HepG2 (cell line): ENCODE results near the gene ARMC3. TPM values are rescaled to one million over a fixed set of nuclear protein-coding genes. Genes with fewer than 3 reads are reported as not detected.

ENCODE experiments used
- BORCS8-MEF2B ChIP-seq: sonication (generic); formaldehyde crosslinking; IDR thresholded peaks from 2 replicates; pipeline ENCODE4 v1.8.0; 2022; ENCODE audit warnings: mild to moderate bottlenecking, missing genetic modification reagents
- FOXK2 ChIP-seq: fragments of 450-650 bp; IDR thresholded peaks from 2 replicates; pipeline ENCODE4 v1.6.1; 2016
- GATAD1 ChIP-seq: IDR thresholded peaks from 2 replicates; pipeline ENCODE4 v1.6.1; 2016; ENCODE audit warnings: missing genetic modification reagents, missing compliant biosample characterization
- KLF16 ChIP-seq, 2 experiments: sonication (generic) in 1 of 2; formaldehyde crosslinking in 1 of 2; IDR thresholded peaks; 2 replicates each; pipeline versions ENCODE4 v1.6.1 to v1.8.0; 2016 to 2023; ENCODE audit warnings: missing genetic modification reagents in 2 of 2, missing compliant biosample characterization in 1 of 2
- MIER2 ChIP-seq: IDR thresholded peaks from 2 replicates; pipeline ENCODE4 v1.6.1; 2016; ENCODE audit warnings: missing biosample characterization, missing genetic modification reagents
- PCBP2 ChIP-seq: fragments of 200-400 bp; formaldehyde crosslinking; optimal IDR thresholded peaks from 2 replicates; pipeline ENCODE3; 2018; ENCODE audit warnings: low read length, low read depth; ENCODE audit not compliant: poor library complexity, severe bottlenecking
- POLR2A ChIP-seq, 2 experiments: IDR thresholded peaks; 2 replicates each; pipeline ENCODE4 v1.6.1; 2011; ENCODE audit warnings: low read depth in 2 of 2, low read length in 2 of 2, mild to moderate bottlenecking in 1 of 2, moderate library complexity in 1 of 2; ENCODE audit not compliant: insufficient read depth in 1 of 2
- POLR2AphosphoS5 ChIP-seq: IDR thresholded peaks from 2 replicates; pipeline ENCODE4 v1.6.1; 2012; ENCODE audit warnings: low read depth, low read length
- RARA ChIP-seq: IDR thresholded peaks from 2 replicates; pipeline ENCODE4 v1.6.1; 2016; ENCODE audit warnings: missing genetic modification reagents, missing compliant biosample characterization
- RFX1 ChIP-seq: fragments of 450-650 bp; IDR thresholded peaks from 2 replicates; pipeline ENCODE4 v1.6.1; 2017
- SALL1 ChIP-seq: sonication (generic); formaldehyde crosslinking; IDR thresholded peaks from 2 replicates; pipeline ENCODE4 v1.8.0; 2022; ENCODE audit warnings: mild to moderate bottlenecking, missing genetic modification reagents
- SOX5 ChIP-seq: IDR thresholded peaks from 2 replicates; pipeline ENCODE4 v1.6.1; 2016; ENCODE audit warnings: borderline replicate concordance
- SP4 ChIP-seq: sonication (generic); formaldehyde crosslinking; IDR thresholded peaks from 2 replicates; pipeline ENCODE4 v1.8.1; 2023; ENCODE audit warnings: mild to moderate bottlenecking, missing genetic modification reagents
- TBX2 ChIP-seq: sonication (generic); formaldehyde crosslinking; IDR thresholded peaks from 2 replicates; pipeline ENCODE4 v1.5.0; 2020; ENCODE audit warnings: missing genetic modification reagents, mild to moderate bottlenecking, borderline replicate concordance
- ZFP37 ChIP-seq: sonication (generic); formaldehyde crosslinking; IDR thresholded peaks from 2 replicates; pipeline ENCODE4 v1.4.0; 2020; ENCODE audit warnings: missing genetic modification reagents, borderline replicate concordance
- ZIK1 ChIP-seq: sonication (generic); formaldehyde crosslinking; IDR thresholded peaks from 2 replicates; pipeline ENCODE4 v1.5.0; 2020; ENCODE audit warnings: mild to moderate bottlenecking, low read depth, missing genetic modification reagents, borderline replicate concordance
- ZNF337 ChIP-seq: sonication (generic); formaldehyde crosslinking; IDR thresholded peaks from 2 replicates; pipeline ENCODE4 v1.5.1; 2020; ENCODE audit warnings: missing genetic modification reagents, low read depth, mild to moderate bottlenecking, borderline replicate concordance
- ZNF343 ChIP-seq: sonication (generic); formaldehyde crosslinking; IDR thresholded peaks from 2 replicates; pipeline ENCODE4 v1.4.0; 2020; ENCODE audit warnings: mild to moderate bottlenecking, missing genetic modification reagents
- ZNF543 ChIP-seq: sonication (generic); formaldehyde crosslinking; IDR thresholded peaks from 2 replicates; pipeline ENCODE4 v1.4.0; 2020; ENCODE audit warnings: mild to moderate bottlenecking, missing genetic modification reagents
- ZNF546 ChIP-seq: sonication (generic); formaldehyde crosslinking; conservative IDR thresholded peaks from 2 replicates; pipeline ENCODE4 v1.8.1; 2023; ENCODE audit warnings: mild to moderate bottlenecking, missing genetic modification reagents
- ZNF563 ChIP-seq: sonication (generic); formaldehyde crosslinking; IDR thresholded peaks from 2 replicates; pipeline ENCODE4 v1.8.0; 2022; ENCODE audit warnings: mild to moderate bottlenecking, moderate library complexity, missing genetic modification reagents
- ZNF598 ChIP-seq: sonication (generic); formaldehyde crosslinking; IDR thresholded peaks from 2 replicates; pipeline ENCODE4 v1.5.1; 2020; ENCODE audit warnings: mild to moderate bottlenecking, missing genetic modification reagents, borderline replicate concordance
- ZNF616 ChIP-seq: sonication (generic); formaldehyde crosslinking; IDR thresholded peaks from 2 replicates; pipeline ENCODE4 v1.5.0; 2020; ENCODE audit warnings: low read depth, mild to moderate bottlenecking, missing genetic modification reagents
- ZNF703 ChIP-seq: sonication (generic); formaldehyde crosslinking; IDR thresholded peaks from 2 replicates; pipeline ENCODE4 v1.5.1; 2020; ENCODE audit warnings: missing genetic modification reagents, mild to moderate bottlenecking, moderate library complexity, borderline replicate concordance
- ZNF850 ChIP-seq: sonication (generic); formaldehyde crosslinking; conservative IDR thresholded peaks from 2 replicates; pipeline ENCODE4 v1.9.0; 2021; ENCODE audit warnings: mild to moderate bottlenecking, missing genetic modification reagents
- polyA plus RNA-seq, 8 experiments: library from polyadenylated mRNA; depleted of rRNA in 3 of 8; stranded (reverse) in 7 of 8; unstranded in 1 of 8; fragments of >200 nt; fragmentation: Illumina TruSeq in 4 of 8; extraction: Trizol in 4 of 8; gene quantifications; 2 replicates each; pipeline versions ENCODE4 v1.2.1 to v1.2.3, GENCODE V29; 2011 to 2016; ENCODE audit warnings: low read depth in 4 of 8, missing spikeins in 1 of 8, mixed read lengths in 1 of 8; ENCODE audit not compliant: insufficient read depth in 1 of 8
- total RNA-seq, 5 experiments: library from RNA; depleted of rRNA; stranded (reverse); fragments of >200 nt; fragmentation: Illumina TruSeq; extraction: Trizol; gene quantifications; 2 replicates each; pipeline ENCODE4 v1.2.3, GENCODE V29; 2016; ENCODE audit warnings: low read depth in 1 of 5
- TF ChIP-seq, protein P1 (sequence below): sonication (generic); formaldehyde crosslinking; IDR thresholded peaks from 2 replicates; pipeline ENCODE4 v1.4.0; 2020; ENCODE audit warnings: missing genetic modification reagents, mild to moderate bottlenecking, borderline replicate concordance
- TF ChIP-seq, protein P2 (sequence below): sonication (generic); formaldehyde crosslinking; IDR thresholded peaks from 2 replicates; pipeline ENCODE4 v1.4.0; 2020; ENCODE audit warnings: missing genetic modification reagents

Gene ARMC3
- total and polyA plus RNA-seq, 2 of the 13 experiments (the other 11 are each of a cell fraction or from before 2014, with no cell fraction given): not detected

DNA sequence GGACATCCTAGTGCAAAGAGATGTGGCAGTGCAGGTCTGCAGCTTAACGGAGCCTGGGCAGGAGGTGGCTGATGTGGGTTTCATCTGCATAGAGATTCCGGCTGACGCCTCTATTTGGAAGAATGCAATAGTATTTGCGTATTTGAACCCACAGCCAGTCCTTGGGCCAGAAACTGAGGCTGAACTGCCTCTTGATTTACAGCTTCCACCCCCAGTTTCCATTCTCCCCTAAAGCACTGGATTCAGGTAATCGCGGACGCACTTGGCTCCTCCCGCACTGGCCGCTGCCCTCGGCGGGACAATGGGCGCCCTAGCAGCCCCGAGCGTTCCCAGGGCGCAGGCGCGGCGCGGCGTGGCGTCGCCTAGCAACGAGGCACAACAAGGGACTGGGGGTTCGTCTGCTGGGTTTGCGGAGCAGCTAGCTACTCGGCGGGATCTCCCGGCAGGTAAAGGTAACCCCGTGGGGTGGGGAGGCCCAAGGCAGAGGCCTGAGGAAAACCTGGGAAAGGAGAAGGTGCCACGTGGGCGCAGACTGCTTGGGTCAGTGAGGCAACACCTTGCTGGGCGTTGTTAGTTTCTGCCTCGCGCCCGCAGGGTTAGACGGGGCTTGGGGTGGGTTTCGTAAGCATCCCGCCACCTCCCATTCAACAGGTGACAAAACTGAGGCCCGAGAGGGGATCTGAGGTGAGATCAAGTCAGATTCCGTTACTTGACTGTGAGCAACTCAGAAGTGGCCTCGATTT is at the start of gene ARMC3 (continued):
- TF ChIP-seq SOX5 (CRISPR knock-in tag) (0 out of 2 replicates have a peak, but pooled peaks have one; percentile 7), SALL1 (CRISPR knock-in tag) (peak; percentile 60; the same call in 1 of the 2 replicates), BORCS8-MEF2B (CRISPR knock-in tag) (peak; percentile 53; the same call in 1 of the 2 replicates), GATAD1 (CRISPR knock-in tag) (no peak), ZNF616 (no peak), PCBP2 (no peak), ZIK1 (CRISPR knock-in tag) (no peak), ZNF546 (CRISPR knock-in tag) (no peak), ZNF850 (CRISPR knock-in tag) (no peak), ZNF703 (CRISPR knock-in tag) (no peak), ZFP37 (CRISPR knock-in tag) (no peak), SP4 (CRISPR knock-in tag) (0 out of 2 replicates have a peak, but pooled peaks have one; percentile 21), ZNF337 (no peak), POLR2A (IDR thresholded peaks at IDR 0.05; ENCODE audit: insufficient read depth in 1 of 2, low read depth in 2 of 2, low read length in 2 of 2) (no peak), TBX2 (0 out of 2 replicates have a peak, but pooled peaks have one; percentile 33), ZNF343 (CRISPR knock-in tag) (no peak), FOXK2 (no peak), RARA (CRISPR knock-in tag) (no peak), ZNF598 (no peak; the same call in 1 of the 2 replicates), ZNF543 (CRISPR knock-in tag) (0 out of 2 replicates have a peak, but pooled peaks have one; percentile 57), RFX1 (peak; percentile 85), KLF16 (CRISPR knock-in tag; IDR thresholded peaks at IDR 0.05) (no peak), MIER2 (CRISPR knock-in tag) (no peak), POLR2AphosphoS5 (no peak), ZNF563 (CRISPR knock-in tag) (no peak)
- TF ChIP-seq, protein P1, sequence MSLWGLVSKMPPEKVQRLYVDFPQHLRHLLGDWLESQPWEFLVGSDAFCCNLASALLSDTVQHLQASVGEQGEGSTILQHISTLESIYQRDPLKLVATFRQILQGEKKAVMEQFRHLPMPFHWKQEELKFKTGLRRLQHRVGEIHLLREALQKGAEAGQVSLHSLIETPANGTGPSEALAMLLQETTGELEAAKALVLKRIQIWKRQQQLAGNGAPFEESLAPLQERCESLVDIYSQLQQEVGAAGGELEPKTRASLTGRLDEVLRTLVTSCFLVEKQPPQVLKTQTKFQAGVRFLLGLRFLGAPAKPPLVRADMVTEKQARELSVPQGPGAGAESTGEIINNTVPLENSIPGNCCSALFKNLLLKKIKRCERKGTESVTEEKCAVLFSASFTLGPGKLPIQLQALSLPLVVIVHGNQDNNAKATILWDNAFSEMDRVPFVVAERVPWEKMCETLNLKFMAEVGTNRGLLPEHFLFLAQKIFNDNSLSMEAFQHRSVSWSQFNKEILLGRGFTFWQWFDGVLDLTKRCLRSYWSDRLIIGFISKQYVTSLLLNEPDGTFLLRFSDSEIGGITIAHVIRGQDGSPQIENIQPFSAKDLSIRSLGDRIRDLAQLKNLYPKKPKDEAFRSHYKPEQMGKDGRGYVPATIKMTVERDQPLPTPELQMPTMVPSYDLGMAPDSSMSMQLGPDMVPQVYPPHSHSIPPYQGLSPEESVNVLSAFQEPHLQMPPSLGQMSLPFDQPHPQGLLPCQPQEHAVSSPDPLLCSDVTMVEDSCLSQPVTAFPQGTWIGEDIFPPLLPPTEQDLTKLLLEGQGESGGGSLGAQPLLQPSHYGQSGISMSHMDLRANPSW: no peak
- TF ChIP-seq, protein P2, sequence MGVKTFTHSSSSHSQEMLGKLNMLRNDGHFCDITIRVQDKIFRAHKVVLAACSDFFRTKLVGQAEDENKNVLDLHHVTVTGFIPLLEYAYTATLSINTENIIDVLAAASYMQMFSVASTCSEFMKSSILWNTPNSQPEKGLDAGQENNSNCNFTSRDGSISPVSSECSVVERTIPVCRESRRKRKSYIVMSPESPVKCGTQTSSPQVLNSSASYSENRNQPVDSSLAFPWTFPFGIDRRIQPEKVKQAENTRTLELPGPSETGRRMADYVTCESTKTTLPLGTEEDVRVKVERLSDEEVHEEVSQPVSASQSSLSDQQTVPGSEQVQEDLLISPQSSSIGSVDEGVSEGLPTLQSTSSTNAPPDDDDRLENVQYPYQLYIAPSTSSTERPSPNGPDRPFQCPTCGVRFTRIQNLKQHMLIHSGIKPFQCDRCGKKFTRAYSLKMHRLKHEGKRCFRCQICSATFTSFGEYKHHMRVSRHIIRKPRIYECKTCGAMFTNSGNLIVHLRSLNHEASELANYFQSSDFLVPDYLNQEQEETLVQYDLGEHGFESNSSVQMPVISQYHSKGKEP: no peak
